HG02571 (cell line): ENCODE measurements around the gene NUMBL.
A peak's percentile ranks its signal among the peaks of the same experiment; 100 is the strongest.
"Not testable (repeated sequence)": the region's sequence is repeated elsewhere in the genome, so short reads cannot be mapped to it uniquely, and the experiment has no call there.

ENCODE experiments used
- ATAC-seq: cut with Tn5 transposase; IDR thresholded peaks from one replicate; pipeline ENCODE4 v1.9.1; 2021; ENCODE audit warnings: mild to moderate bottlenecking, moderate library complexity; ENCODE audit not compliant: unreplicated experiment

Gene NUMBL

DNA sequence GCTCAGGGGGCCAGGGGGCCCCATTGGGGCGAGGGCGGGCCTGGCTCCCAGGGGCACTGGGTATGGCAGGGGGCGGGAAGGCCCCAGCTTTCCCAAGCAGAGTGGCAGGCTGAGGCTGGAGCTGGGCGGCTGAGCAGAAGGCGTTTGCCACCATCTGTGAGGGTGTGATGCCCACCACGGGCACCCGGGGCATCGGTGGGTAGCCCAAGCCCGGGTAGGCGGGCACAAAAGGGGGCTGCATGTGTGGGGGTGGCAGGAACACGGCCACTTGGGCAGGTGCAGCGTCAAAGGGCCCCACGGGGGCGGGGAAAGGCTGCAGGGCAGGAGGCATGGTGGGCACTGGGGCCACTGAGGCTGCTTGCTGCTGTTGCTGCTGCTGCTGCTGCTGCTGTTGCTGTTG is 22.8 kb downstream of the NUMBL start:
- no peak for ATAC-seq

DNA sequence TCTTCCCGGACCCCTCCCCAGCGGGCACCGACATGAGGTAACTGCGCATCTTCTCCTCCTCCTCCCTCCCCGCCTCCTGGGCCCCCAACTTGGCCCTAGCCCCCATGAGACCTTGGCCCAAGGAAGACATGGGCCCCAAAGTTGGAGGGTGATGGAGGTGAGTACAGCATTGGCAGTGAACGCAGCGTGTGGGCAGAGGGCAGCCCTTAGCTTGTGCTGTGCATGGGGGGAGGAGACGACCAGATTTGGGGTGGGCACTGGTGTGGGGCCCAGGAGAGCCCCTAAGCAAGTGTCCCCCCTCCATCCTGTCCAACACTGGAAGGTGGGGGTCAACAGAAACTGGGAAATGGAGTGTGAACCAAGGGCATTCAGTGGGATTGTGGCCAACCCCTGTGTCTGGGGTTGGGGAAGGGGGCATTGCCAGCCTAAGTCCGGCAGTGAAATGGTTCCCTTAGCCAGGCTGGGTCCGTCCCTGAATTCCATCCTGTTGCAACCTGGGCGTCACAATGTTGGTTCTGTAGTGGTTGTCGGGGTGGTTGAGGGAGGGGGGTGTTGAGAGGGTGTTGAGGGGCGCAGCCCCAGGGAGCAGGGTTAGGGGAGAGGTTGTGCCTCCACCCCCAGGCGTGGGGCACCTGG is 23.5 kb downstream of the NUMBL start:
- no peak for ATAC-seq

DNA sequence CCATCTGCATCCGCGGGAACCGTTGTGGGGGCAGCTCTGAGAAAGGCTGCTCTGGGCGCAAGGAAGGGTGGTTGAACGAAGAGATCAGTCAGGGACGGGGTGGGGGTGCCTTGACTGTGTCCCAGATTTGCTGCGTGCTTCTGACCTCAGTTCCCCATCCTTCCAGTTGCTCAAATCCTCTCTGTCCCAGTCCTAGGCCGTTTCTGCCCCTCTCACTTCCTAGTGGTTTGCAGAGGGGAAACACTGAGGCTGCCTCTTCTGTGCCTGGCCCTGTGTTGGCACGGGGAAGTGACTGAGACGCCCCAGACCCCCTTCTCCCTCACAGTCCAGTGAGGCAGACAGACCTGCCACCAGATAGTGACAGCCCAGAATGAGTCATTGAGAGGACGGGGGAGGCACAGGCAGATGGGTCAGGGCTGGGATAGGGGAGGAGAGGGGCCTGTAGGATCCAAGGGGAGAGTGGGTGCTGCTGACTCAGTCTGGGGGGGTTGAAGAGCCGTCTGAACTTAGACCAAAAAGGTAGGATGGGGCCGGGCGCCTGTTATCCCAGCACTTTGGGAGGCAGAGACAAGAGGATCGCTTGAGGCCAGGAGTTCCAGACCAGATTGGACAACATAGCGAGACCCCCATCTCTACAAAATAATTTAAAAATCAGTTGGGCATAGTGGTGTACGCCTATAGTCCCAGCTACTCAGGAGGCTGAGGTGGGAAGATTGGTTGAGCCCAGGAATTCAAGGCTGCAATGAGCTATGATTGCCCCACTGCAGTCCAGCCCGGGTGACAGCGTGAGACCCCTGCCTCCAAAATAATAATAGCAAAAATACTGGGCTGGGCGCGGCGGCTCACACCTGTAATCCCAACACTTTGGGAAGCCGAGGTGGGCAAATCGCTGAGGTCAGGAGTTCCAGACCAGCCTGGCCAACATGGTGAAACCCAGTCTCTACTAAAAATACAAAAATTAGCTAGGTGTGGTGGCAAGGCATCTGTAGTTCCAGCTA is 26.5 kb downstream of the NUMBL start:
- ATAC-seq = no peak

DNA sequence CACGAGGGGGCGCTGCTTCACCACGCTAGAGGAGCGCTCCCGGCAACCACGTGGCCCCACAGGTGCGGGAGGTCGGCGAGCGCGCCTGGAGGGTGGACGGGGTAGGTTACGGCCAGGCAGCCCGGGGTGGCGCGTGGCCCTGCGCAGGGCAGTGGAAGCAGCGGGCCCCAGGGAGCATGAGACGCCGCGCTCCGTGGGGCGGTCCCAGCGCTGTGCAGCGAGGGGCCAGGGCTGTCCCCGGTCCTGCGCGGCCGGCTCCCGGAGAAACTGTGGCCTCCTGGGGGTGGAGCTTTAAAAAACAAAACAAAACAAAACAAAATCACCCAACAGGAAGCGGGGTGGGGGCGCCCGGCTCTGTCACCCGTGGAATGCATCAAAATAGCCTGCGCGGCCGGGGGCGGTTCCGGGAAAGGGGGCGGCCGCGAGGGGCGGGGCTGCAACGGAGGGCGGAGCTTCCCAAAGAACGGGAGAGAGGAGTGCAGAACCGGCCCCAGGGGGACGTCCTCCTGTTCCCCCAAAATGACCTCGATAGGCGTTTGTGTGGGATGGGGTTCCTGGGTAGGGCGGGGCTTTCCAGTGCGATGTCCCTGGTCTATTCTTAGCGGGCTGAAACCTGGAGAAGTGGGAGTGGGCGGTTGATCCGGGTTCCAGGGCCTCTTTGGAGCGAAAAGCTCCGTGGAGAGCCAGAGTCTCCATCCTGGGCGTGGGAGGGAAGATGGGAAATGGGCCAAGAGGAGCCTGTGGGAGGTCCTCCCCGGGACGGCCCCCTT is 27.3 kb downstream of the NUMBL start:
- peak; percentile 71 for ATAC-seq

DNA sequence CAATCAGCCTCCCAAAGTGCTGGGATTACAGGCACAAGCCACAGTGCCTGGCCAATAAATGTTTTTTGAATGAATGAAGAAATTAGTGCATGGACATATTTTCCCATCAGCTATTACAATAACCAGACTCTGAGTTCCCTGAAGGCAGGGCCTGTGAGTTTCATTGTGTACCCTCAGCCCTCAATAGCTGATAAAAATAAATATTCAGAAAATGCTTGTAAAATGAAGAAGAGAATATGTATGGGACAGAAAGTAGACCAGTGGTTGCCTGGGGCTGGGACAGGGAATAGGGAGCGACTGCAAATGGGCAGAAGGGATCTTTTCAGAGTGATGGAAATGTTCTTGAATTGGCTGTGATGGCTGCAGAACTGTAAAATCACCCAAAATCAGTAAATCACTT is 28.8 kb downstream of the NUMBL start:
- ATAC-seq = no peak

DNA sequence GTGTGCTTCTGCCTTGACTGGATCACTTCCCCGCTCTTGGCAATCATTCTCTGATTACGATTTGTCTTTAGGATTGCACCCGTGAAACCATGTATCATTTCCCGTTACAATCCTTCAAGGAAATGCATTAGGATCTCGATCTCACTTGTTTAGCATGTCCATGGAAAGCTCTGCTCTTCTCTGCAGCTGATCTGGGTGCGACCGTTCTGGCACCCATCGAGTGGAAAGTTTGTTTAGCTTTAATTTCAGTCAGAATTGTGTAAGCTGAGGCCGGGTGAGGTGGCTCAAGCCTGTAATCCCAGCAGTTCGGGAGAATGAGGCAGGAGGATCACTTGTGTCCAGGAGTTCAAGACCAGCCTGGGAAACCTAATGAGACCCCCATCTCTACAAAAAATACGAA is 30.9 kb downstream of the NUMBL start:
- no peak for ATAC-seq

DNA sequence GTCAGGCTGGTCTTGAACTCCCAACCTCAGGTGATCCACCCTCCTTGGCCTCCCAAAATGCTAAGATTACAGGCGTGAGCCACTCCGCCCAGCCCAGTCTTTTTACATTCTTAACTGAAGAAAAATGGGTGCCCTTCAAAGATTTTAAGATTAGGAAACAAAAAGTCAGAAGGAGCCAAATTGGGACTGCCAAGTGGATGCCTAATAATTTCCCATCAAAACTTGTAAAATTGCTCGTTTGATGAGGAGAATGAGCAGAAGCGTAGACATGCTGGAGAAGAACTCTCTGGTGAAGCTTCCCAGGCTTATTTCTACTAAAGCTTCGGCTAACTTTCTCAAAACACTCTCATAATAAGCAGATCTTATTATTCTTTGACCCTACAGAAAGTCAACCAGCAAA is 31.3 kb downstream of the NUMBL start:
- no peak for ATAC-seq

DNA sequence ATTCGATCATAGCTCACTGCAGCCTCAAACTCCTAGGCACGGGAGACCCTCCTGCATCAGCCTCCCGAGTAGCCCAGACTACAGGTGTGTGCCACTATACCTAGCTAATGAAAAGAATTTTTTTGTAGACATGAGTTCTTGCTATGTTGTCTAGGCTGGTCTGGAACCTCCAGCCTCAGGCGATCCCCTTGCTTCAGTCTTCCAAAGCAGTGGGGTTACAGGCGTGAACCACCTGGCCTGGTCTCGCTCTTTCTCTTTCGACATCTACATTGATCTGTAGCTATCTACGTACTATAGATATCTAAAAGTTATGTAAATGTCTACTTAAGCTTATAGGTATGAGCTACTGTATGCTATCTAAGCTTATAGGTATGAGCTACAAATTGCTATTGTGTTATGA is 32.4 kb downstream of the NUMBL start:
- no peak for ATAC-seq

DNA sequence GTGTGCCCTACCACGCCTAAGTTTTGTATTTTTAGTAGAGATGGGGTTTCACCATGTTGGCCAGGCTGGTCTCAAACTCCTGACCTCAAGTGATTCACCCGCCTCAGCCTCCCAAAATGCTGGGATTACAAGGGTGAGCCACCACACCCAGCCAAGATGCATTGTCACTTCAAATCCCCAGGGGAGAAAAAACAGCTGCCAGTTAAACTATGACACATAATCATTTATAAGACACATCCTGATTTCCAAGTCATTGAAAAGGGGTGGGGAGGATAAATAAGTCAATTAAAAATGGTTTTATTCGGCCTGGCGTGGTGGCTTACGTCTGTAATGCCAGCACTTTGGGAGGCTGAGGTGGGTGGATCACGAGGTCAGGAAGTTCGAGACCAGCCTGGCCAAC is 34.8 kb downstream of the NUMBL start:
- ATAC-seq = not testable (repeated sequence)

DNA sequence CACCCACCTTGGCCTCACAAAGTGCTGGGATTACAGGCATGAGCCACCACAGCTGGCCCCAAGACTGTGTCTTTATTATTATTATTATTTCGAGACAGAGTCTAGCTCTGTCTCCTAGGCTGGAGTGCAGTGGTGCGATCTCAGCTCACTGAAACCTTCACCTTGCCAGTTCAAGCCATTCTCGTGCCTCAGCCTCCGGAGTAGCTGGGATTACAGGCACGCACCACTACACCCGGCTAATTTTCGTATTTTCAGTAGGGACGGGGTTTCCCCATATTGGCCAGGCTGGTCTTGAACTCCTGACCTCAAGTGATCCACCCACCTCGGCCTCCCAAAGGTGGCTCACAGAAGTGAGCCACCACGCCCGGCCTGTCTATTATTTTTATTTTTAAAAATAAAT is 38.1 kb downstream of the NUMBL start:
- not testable (repeated sequence) for ATAC-seq

DNA sequence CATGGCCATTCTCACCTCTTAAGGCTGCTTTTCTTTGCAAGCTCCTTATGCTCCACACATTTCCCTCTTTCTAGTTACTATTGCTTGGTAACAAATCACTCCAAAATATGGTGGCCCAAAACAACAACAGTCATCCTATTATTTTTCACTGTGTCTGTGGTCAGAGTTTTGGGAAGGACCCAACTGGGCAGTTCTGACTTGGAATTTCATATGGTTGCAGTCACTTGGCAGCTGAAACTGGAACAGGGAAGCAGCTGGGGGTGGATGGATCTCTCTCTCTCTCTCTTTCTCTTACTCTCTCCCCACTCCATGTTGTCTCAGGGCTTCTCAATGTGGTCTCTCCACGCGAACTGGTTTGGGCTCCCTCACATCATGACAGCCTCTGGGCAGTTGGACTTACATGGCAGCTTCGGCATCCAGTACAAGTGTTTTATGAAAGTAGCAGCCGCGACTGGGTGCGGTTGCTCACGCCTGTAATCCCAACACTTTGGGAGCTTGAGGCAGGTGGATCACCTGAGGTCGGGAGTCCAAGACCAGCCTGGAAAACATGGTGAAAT is 39.6 kb downstream of the NUMBL start:
- ATAC-seq = no peak

DNA sequence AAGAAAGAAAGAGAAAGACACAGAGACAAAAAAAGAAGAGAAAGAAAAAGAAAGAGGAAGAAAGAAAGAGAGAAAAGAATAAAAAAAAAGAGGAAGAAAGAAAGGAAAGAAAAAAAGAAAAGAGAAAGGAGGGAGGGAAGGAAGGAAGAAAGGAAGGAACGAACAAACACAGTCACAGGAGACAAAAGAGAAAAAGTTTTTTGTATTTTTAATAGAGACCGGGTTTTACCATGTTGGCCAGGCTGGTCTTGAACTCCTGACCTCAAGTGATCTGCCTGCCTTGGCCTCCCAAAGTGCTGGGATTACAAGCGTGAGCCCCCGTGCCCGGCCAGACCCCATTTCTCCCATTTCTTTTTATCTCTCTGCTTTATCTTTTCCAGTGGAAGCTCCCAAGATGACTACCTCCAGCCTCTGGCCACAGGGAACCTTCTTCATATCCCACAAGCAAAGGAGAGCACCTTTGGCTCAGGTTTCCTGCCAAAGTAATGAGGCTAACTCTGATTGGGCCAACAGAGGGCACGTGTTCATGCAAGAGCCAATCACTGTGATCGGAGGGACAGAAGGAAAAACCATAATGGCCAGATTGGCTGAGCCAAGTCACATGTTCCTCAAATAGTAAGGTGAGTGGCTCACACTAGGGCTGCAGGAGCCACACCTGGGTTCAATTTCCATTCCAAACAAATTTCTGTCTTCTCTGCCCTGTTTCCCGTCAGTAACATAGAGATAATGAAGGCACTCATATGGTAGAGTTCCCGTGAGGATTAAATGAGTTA is 40.4 kb downstream of the NUMBL start:
- not testable (repeated sequence) for ATAC-seq

DNA sequence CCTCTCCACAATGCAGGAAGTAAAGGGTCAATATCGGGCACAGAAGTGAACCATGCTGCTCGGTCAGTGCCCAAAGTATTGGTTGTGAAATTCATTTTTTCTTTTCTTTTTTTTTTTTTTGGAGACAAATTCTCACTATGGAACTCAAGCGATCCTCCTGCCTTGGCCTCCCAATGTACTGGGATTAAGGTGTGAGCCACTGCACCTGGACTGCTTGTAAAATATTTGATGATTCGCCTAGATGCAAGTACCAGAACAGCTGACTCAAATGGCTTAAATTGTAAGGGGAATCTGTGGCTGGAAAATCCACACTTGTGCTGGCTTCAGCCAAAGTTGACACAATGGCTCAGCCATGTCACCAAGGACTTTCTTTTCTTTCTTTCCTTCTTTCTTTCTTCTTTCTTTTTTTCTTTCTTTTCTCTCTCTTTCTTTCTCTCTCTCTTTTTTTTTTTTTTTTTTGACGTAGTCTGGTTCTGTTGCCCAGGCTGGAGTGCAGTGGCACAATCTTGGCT is 43.7 kb downstream of the NUMBL start:
- ATAC-seq = no peak

DNA sequence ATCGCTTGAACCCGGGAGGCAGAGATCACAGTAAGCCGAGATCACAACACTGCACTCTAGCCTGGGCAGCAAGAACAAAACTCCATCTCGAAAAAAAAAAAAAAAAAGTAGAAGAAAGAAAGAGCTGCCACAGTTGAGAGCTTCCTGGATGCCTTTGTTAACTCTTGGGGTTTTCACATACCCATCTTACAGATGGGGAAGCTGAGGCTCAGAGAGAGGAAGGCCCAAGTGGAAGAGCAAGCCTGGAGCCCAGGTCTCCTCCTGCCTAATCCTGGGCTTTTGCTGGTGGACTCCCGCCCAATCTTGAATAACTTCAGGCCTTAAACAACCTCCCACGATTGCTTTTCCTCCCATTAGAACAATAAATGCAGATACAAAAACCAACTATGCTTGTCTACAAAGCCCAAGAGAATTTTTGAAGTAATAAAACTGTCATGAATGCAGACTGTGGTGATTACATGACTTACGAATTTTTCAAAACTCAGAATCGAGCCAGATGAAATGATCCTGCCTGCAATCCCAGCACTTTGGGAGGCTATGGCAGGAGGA is 47.6 kb downstream of the NUMBL start:
- ATAC-seq = no peak

DNA sequence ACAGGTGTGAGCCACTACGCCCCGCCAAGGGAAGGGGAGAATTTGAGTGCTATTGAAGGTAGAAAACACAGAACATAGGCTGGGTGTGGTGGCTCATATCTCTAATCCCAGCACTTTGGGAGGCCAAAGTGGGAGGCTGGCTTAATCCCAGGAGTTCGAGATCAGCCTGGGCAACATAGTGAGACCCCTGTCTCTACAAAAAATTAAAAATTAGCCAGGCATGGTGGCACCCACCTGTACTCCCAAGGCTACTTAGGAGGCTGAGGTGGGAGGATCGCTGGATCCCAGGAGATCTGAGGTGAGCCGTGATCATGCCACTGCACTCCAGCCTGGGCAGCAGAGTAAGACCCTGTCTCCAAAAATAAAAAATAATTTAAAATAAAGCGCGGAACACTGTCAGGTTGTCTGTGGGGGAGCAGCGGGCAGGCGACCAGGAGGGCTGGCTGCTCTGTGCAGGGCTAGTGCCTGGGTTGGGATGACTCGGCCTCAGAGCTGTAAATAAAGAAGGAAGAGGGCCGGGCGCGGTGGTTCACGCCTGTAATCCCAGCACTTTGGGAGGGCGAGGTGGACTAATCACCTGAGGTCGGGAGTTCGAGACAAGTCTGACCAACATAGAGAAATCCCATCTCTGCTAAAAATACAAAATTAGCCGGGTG is 48.3 kb downstream of the NUMBL start:
- ATAC-seq = no peak

DNA sequence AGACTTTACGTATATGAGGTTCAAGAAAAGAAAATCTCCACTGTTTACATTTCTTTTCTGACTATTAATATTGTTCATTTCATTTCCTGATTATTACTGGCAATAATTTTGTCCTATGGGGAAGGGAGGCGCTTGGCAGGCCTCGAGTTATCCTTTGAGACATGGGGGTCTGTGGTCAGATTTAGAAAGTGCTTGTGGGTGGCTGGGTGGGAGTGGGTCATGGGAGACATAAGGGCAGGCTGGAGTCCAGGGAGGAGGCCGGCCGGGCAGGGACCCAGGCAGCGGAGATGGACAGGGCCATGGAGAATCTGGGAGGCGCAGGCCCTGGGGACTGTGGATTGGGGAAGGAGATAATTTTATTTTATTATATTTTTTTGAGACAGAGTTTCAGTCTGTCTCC is 49.2 kb downstream of the NUMBL start:
- ATAC-seq = no peak

DNA sequence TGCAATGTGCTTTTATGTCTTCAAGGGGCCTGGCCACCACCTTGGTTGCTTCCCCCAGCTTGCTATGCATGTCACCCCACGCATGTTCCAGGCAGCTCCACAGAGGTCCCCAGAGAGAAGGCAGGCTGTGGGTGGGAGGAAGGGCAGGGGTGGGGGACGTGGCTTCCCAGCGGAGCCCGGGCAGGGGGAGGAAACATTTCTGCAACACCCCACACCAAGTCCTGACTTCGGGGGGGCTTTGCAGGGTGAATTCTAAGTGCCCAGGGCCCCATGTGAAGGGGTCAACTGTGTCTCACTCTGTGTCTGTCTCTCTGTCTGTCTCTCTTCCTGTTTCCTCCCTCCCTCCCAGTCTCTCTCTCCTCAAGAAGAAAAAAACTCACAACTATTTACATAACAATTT is 49.7 kb downstream of the NUMBL start:
- no peak for ATAC-seq

DNA sequence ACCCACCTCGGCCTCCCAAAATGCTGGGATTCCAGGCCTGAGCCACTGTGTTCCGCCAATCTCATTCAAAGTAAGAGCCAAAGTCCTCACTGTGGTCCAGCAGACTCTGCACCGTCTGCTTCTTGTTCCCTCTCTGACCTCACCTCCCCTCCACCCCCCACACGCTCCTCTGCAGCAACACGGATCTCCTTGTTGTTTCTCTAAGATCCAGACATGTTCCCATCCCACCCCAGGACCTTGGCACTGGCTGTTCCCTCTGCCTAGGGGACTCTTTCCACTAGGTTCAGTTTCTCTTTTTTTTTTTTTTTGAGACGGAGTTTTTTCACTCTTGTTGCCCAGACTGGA is 50.8 kb downstream of the NUMBL start:
- ATAC-seq = no peak

DNA sequence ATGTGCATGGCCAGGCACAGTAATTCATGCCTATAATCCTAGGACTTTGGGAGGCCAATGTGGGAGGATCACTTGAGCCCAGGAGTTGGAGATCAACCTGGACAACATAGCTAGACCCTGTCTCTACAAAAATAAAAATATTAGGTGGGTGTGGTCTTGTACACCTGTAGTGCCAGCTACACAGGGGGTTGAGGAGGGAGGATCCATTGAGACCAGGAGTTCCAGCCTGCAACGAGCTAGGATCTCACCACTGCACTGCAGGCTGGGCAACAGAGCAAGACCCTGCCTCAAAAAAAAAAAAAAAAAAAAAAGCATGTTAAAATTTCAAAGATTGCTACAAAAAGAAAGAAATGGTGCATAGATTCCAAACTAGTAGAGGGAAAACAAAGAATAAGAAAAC is 52.1 kb downstream of the NUMBL start:
- ATAC-seq = no peak

DNA sequence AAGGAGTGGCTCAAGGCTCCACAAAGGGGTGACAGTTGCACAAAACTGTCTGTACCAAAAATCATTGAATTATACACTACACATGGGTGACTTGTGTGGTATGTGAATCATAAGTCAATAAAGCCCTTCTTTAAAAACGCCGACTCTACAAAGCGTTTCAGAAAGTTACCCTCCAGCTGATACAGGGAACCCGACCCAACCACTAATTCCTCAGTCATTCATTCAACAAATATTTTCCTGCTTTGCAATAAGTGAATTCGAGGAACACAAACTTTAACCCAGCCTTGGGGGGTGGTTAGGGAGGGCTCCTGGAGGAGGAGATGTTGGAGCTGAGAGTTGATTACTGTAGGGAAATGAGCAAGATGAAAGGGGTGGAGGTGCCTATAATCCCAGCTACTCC is 57.2 kb downstream of the NUMBL start:
- no peak for ATAC-seq
